WERI-Rb-1 (cell line): Measurements from ENCODE around the gene ARHGEF26.

Experiments used
- DNase-seq: peaks from one replicate; pipeline ENCODE4 v3.0.0-alpha.2; 2020
- H3K27ac ChIP-seq: fragments of 250-450 bp; sonication (Bioruptor Pico); 2 replicates; pipeline ENCODE4 v1.5.1; 2020; ENCODE audit warnings: mild to moderate bottlenecking, moderate library complexity
- H3K27me3 ChIP-seq: fragments of 250-450 bp; sonication (Bioruptor Pico); 2 replicates; pipeline ENCODE4 v1.5.1; 2021; ENCODE audit warnings: mild to moderate bottlenecking, low read depth, moderate library complexity; ENCODE audit not compliant: insufficient read depth, severe bottlenecking
- H3K36me3 ChIP-seq: fragments of 250-450 bp; sonication (Bioruptor Pico); 2 replicates; pipeline ENCODE4 v1.5.1; 2020; ENCODE audit warnings: mild to moderate bottlenecking, moderate library complexity
- H3K4me3 ChIP-seq: 2 replicates; pipeline ENCODE4 v1.5.1; 2011; ENCODE audit warnings: low read depth, mild to moderate bottlenecking, control low read depth, low read length
- H3K9me3 ChIP-seq: fragments of 250-450 bp; sonication (Bioruptor Pico); 2 replicates; pipeline ENCODE4 v1.5.1; 2021; ENCODE audit warnings: mild to moderate bottlenecking, moderate library complexity; ENCODE audit not compliant: severe bottlenecking
- TF ChIP-seq, protein P1 (sequence below): IDR thresholded peaks from 2 replicates; pipeline ENCODE4 v1.5.1; 2011; ENCODE audit warnings: low read depth, mild to moderate bottlenecking, control low read depth, inconsistent platforms, low read length

Gene ARHGEF26

DNA sequence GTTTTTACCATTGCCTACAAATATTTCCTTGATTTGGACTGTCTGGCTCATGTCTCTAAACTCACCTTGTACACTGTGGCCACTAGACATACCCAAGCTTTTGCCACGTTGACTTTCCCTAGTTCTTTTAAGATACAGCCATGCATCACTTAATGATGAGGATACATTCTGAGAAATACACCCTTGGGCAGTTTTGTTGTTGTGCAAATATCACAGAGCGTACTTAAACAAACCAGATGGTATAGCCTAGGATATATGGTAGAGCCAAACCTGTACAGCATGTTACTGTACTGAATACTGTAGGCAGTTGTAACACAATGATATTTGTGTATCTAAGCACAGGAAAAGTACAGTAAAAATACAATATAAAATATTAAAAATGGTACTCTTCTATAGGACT, 5.5 kb downstream of the ARHGEF26 start:
- Histone ChIP-seq H3K36me3 (no peaks in the 10 kb centered on the region; the same call in 1 of the 2 replicates), H3K27ac (no peak overlapping the region), H3K9me3 (peaks cover 3% of the 10 kb centered on the region), H3K4me3 (no peak overlapping the region), H3K27me3 (no peaks in the 10 kb centered on the region)
- DNase-seq = no peak
- TF ChIP-seq, protein P1, sequence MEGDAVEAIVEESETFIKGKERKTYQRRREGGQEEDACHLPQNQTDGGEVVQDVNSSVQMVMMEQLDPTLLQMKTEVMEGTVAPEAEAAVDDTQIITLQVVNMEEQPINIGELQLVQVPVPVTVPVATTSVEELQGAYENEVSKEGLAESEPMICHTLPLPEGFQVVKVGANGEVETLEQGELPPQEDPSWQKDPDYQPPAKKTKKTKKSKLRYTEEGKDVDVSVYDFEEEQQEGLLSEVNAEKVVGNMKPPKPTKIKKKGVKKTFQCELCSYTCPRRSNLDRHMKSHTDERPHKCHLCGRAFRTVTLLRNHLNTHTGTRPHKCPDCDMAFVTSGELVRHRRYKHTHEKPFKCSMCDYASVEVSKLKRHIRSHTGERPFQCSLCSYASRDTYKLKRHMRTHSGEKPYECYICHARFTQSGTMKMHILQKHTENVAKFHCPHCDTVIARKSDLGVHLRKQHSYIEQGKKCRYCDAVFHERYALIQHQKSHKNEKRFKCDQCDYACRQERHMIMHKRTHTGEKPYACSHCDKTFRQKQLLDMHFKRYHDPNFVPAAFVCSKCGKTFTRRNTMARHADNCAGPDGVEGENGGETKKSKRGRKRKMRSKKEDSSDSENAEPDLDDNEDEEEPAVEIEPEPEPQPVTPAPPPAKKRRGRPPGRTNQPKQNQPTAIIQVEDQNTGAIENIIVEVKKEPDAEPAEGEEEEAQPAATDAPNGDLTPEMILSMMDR = no peak

DNA sequence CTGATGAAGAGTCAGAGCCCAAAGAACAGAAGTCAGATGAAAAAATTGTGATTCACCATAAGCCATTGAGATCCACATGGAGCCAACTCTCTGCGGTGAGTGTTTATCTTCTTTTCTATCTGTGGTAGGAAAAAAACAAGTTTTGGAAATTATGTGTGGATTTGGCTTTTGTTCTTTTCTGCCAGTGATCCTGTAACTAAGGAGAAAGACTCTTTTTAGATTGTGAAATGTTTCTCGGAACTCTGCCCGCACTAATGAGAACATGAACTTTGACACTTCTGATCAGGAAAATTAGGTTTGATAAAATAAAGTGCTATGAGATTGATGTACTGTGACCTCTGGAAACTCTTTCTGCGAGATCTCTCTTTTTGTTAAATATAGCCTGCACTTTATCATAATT, 8.4 kb downstream of the ARHGEF26 start:
- TF ChIP-seq, protein P1 = no peak
- H3K27me3 ChIP-seq = no peaks in the 10 kb centered on the region
- no peak overlapping the region for H3K4me3 ChIP-seq
- no peak for DNase-seq
- H3K36me3 ChIP-seq = no peaks in the 10 kb centered on the region; the same call in 1 of the 2 replicates
- no peaks in the 10 kb centered on the region for H3K9me3 ChIP-seq
- H3K27ac ChIP-seq = no peak overlapping the region

DNA sequence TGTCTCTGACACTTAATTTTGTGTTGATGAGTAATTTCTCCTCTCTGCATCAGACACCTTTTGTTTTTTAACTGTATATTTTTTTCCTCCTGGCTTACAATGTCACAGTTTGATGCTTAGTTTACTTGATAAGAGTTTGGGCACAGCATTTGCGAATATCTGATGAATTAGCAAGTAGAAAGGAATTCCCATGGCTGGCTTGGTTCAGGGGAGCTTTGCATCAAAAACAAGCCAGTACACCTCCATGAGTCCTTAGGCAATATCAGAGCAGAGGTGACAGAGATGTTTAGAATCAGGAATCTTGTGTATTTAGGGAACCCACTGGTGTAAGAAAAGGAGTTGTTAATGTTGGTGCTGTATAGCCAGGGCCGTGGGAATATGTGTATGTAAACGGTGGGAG, 9.3 kb downstream of the ARHGEF26 start:
- Histone ChIP-seq H3K36me3 (no peaks in the 10 kb centered on the region; the same call in 1 of the 2 replicates), H3K27ac (no peak overlapping the region), H3K4me3 (no peak overlapping the region), H3K9me3 (no peaks in the 10 kb centered on the region), H3K27me3 (no peaks in the 10 kb centered on the region)
- DNase-seq = no peak
- TF ChIP-seq, protein P1 = no peak

DNA sequence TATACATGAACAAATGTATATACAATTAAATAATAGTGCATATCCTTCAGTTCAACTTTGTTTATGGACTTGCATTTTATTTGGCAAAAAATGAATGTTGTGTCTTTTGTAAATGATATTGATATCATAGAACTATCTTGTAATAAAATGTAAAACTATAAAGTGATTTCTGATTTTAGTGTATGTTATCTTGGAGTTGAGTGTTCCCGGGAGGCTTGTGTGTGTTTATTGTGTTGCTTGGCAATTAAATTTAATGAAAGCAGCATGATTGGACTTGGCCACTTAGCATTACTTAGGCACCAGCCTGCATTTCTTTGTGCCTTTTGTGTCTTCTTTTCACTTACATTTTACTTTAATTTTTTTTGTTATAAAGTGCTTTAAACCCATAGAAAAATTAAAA, 10.6 kb downstream of the ARHGEF26 start:
- Histone ChIP-seq H3K4me3 (no peak overlapping the region), H3K36me3 (no peaks in the 10 kb centered on the region; the same call in 1 of the 2 replicates), H3K27ac (no peak overlapping the region), H3K27me3 (no peaks in the 10 kb centered on the region), H3K9me3 (no peaks in the 10 kb centered on the region)
- TF ChIP-seq, protein P1 = no peak
- DNase-seq = no peak

DNA sequence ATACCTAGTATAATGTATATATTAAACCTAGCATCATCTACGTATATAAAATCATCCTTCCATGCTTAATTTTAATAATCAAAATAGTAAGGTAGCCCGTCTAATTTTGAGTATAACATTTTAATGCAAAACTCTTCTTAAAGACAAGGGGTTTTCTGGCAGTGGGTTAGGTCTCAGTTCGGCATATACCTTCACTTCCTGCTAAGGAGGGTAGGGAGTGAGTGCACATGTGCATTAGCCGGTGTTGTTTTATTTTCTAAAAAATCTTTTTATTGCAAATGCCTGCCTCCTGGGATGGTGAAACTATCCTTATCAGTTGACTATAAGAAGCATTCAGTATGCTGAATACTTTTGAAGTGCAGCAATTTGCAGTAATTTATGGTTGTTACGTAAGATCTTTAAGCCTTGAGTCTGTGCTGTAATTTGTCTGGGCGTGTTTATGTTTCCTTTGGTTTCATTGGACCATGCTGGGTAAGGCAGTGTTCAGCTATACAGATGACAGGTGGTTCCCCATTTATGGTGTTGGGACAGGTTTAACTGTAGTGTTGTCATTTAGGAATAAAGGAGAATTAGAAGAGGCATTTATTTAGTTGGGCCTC, 11.7 kb downstream of the ARHGEF26 start:
- no peak for DNase-seq
- H3K36me3 ChIP-seq = no peaks in the 10 kb centered on the region; the same call in 1 of the 2 replicates
- H3K27me3 ChIP-seq = no peaks in the 10 kb centered on the region
- H3K27ac ChIP-seq = no peak overlapping the region
- H3K9me3 ChIP-seq = no peaks in the 10 kb centered on the region
- no peak overlapping the region for H3K4me3 ChIP-seq
- TF ChIP-seq, protein P1 = no peak
